ENCODE results near the gene CLDN1. TPM values are rescaled to one million over a fixed set of nuclear protein-coding genes. Genes with fewer than 3 reads are reported as not detected.

CLDN1 gene
- total and polyA plus RNA-seq, 12 donors: 15.6 to 155 (median 61.1) TPM

- H3K4me3 ChIP-seq: no peak overlapping the region
- H3K27ac ChIP-seq: peak overlapping the region in 1 of 5 donors; percentile 15
- H3K9me3 ChIP-seq (replicated peaks in 1 of 3): no peaks in the 10 kb centered on the region
- no peaks in the 10 kb centered on the region for H3K4me1 ChIP-seq (replicated peaks in 1 of 2)
- no peaks in the 10 kb centered on the region for H3K27me3 ChIP-seq
- WGBS, 4 donors: 60 to 87% (median 76%) methylated on average over 4 of the region's 4 CpGs
- intact Hi-C loops (cut with DNase I): no loop called here
- peak in 5 of 7 donors; percentile 26 to 62 (median 42) for DNase-seq
- TF ChIP-seq, protein P1, sequence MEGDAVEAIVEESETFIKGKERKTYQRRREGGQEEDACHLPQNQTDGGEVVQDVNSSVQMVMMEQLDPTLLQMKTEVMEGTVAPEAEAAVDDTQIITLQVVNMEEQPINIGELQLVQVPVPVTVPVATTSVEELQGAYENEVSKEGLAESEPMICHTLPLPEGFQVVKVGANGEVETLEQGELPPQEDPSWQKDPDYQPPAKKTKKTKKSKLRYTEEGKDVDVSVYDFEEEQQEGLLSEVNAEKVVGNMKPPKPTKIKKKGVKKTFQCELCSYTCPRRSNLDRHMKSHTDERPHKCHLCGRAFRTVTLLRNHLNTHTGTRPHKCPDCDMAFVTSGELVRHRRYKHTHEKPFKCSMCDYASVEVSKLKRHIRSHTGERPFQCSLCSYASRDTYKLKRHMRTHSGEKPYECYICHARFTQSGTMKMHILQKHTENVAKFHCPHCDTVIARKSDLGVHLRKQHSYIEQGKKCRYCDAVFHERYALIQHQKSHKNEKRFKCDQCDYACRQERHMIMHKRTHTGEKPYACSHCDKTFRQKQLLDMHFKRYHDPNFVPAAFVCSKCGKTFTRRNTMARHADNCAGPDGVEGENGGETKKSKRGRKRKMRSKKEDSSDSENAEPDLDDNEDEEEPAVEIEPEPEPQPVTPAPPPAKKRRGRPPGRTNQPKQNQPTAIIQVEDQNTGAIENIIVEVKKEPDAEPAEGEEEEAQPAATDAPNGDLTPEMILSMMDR (IDR thresholded peaks at IDR 0.05): no peak
- TF ChIP-seq POLR2A (IDR thresholded peaks at IDR 0.05): no peak
- H3K36me3 ChIP-seq (replicated peaks in 1 of 2): peaks cover 0 to 5% of the 10 kb centered on the region in 2 donors
Observed at GRCh38 chr3:190306513-190307163, 15.6 kb downstream of the CLDN1 start.

DNA sequence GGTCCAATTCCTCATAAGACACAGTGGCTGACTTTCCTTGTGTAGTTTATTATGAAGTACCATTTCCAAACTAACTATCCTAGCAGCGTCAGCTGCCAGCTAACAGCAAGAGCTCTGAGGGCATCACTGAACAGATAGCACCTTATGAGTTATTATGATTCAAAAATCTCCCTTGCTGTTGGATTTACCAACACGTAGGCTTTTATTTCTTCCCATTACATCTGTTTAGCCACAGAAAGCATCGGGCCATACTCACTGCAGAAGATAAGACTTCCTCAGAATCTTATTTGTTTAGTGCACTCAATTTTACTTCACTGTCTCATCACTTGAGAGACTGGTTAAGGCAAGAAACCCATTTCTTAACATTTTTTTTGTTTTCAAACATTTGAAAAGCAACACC, 16.2 kb downstream of the CLDN1 start:
- WGBS, 4 donors: 63 to 86% (median 73%) methylated on average over 3 of the region's 3 CpGs
- Histone ChIP-seq H3K27ac (no peak overlapping the region), H3K9me3 (replicated peaks in 1 of 3) (no peaks in the 10 kb centered on the region), H3K4me3 (no peak overlapping the region), H3K27me3 (no peaks in the 10 kb centered on the region), H3K36me3 (replicated peaks in 1 of 2) (peaks cover 0 to 5% of the 10 kb centered on the region in 2 donors), H3K4me1 (replicated peaks in 1 of 2) (no peaks in the 10 kb centered on the region)
- no peak for TF ChIP-seq POLR2A (IDR thresholded peaks at IDR 0.05)
- TF ChIP-seq, protein P1 (IDR thresholded peaks at IDR 0.05): no peak
- DNase-seq: no peak
- intact Hi-C loops (cut with DNase I): no loop called here

DNA sequence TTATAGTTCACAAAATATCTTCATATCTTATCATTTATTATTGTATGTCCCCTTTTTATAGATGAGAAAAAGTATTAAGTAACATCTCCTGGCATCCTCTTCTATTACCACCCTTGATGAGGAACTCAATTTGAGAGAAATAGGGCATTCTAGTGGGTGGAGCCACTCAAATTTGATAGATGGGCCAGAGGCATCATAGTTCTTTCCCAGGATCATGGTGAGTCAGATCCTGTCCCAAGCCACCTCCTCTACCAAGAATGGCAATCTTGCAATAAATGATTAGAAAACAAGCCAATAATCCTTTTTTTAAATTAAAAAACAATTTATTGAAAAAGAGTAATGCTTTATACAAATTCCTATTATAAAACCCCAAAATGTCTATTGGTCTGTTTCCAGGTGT, 16.8 kb downstream of the CLDN1 start:
- Histone ChIP-seq H3K9me3 (replicated peaks in 1 of 3) (no peaks in the 10 kb centered on the region), H3K4me3 (no peak overlapping the region), H3K4me1 (replicated peaks in 1 of 2) (no peaks in the 10 kb centered on the region), H3K36me3 (replicated peaks in 1 of 2) (peaks cover 0 to 5% of the 10 kb centered on the region in 2 donors), H3K27me3 (no peaks in the 10 kb centered on the region), H3K27ac (no peak overlapping the region)
- no peak for TF ChIP-seq POLR2A (IDR thresholded peaks at IDR 0.05)
- peak in 2 of 7 donors; percentile 27 to 37 for DNase-seq
- intact Hi-C loops (cut with DNase I): no loop called here

DNA sequence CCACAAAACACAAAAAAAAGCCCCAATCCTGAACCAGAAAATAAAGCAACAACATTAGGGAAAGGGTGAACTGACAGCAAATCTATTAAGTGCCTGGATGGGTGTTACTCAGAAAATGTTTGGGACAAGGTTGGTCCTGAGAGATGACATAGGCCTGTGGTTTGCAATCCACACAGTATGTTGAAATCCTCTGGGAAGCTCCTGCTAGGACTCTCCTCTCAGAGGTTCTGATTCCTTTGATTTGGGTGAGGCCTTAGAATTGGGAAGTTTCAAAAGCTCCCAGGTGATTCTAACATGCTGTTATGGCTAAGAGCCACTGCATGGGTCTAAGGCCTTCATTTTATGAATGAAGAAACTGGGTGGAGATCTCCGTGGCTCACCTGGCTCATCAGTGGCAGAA, 18.4 kb downstream of the CLDN1 start:
- peaks cover 0 to 5% of the 10 kb centered on the region in 2 donors for H3K36me3 ChIP-seq (replicated peaks in 1 of 2)
- H3K4me1 ChIP-seq (replicated peaks in 1 of 2): no peaks in the 10 kb centered on the region
- intact Hi-C loops (cut with DNase I): no loop called here
- H3K27ac ChIP-seq: no peak overlapping the region
- no peak for DNase-seq
- WGBS, 4 donors: 89 to 96% (median 91%) methylated on average over 1 of the region's 1 CpG
- H3K27me3 ChIP-seq: no peaks in the 10 kb centered on the region
- H3K4me3 ChIP-seq: no peak overlapping the region
- TF ChIP-seq POLR2A (IDR thresholded peaks at IDR 0.05): no peak
- TF ChIP-seq, protein P1 (IDR thresholded peaks at IDR 0.05): no peak
- no peaks in the 10 kb centered on the region for H3K9me3 ChIP-seq (replicated peaks in 1 of 3)
